Activated naive CD8-positive, alpha-beta T cell treated with anti-CD3 and anti-CD28 coated beads, Interleukin-2, amount 50 U/mL, for 24 hours (primary cell): ENCODE measurements around the gene PRDM16.

Source experiments
- ATAC-seq: fragments of 150-1000 bp; cut with Tn5 transposase; one replicate; pipeline ENCODE4 v1.10.0; 2021
- DNase-seq: peaks from one replicate; pipeline ENCODE4 v3.0.0; 2021
- H3K27ac Mint-ChIP-seq: one replicate; pipeline ENCODE4 v1.8.0; 2021; ENCODE audit warnings: mild to moderate bottlenecking, mixed read lengths
- H3K27me3 Mint-ChIP-seq: one replicate; pipeline ENCODE4 v1.8.0; 2021; ENCODE audit warnings: mixed read lengths
- H3K36me3 Mint-ChIP-seq: one replicate; pipeline ENCODE4 v1.8.0; 2021; ENCODE audit warnings: low read depth, mixed read lengths
- H3K4me1 Mint-ChIP-seq: one replicate; pipeline ENCODE4 v1.8.0; 2021; ENCODE audit warnings: mixed read lengths
- H3K4me3 Mint-ChIP-seq: one replicate; pipeline ENCODE4 v1.8.0; 2021; ENCODE audit warnings: mild to moderate bottlenecking, moderate library complexity, mixed read lengths
- H3K9me3 Mint-ChIP-seq: one replicate; pipeline ENCODE4 v1.8.0; 2021; ENCODE audit warnings: mixed read lengths

PRDM16 gene

GRCh38 chr1:3217181-3217641 is 148.2 kb downstream of the PRDM16 start:
- H3K4me3 Mint-ChIP-seq = no peak overlapping the region
- no peaks in the 10 kb centered on the region for H3K27me3 Mint-ChIP-seq
- no peaks in the 10 kb centered on the region for H3K9me3 Mint-ChIP-seq
- no peaks in the 10 kb centered on the region for H3K36me3 Mint-ChIP-seq
- no peak overlapping the region for H3K27ac Mint-ChIP-seq
- no peak for ATAC-seq
- DNase-seq = no peak
- peaks cover 2% of the 10 kb centered on the region for H3K4me1 Mint-ChIP-seq

- Mint-ChIP-seq H3K9me3 (no peaks in the 10 kb centered on the region), H3K27ac (no peak overlapping the region), H3K36me3 (no peaks in the 10 kb centered on the region), H3K4me3 (no peak overlapping the region), H3K27me3 (no peaks in the 10 kb centered on the region), H3K4me1 (peaks cover 2% of the 10 kb centered on the region)
- ATAC-seq (no peak), DNase-seq (no peak)
Observed at GRCh38 chr1:3217979-3218679, 149.1 kb downstream of the PRDM16 start.

- ATAC-seq (no peak), DNase-seq (no peak)
- Mint-ChIP-seq H3K27me3 (no peaks in the 10 kb centered on the region), H3K4me3 (no peak overlapping the region), H3K9me3 (no peaks in the 10 kb centered on the region), H3K36me3 (no peaks in the 10 kb centered on the region), H3K27ac (no peak overlapping the region), H3K4me1 (peaks cover 2% of the 10 kb centered on the region)
Observed at GRCh38 chr1:3219005-3219790, 150.2 kb downstream of the PRDM16 start.

GRCh38 chr1:3219791-3220467 is 150.9 kb downstream of the PRDM16 start:
- no peaks in the 10 kb centered on the region for H3K9me3 Mint-ChIP-seq
- no peaks in the 10 kb centered on the region for H3K27me3 Mint-ChIP-seq
- no peak for ATAC-seq
- no peak overlapping the region for H3K4me3 Mint-ChIP-seq
- H3K36me3 Mint-ChIP-seq = no peaks in the 10 kb centered on the region
- peaks cover 2% of the 10 kb centered on the region for H3K4me1 Mint-ChIP-seq
- H3K27ac Mint-ChIP-seq = no peak overlapping the region
- DNase-seq = no peak

GRCh38 chr1:3221112-3222041 is 152.4 kb downstream of the PRDM16 start:
- ATAC-seq (no peak), DNase-seq (no peak)
- Mint-ChIP-seq H3K27ac (no peak overlapping the region), H3K36me3 (no peaks in the 10 kb centered on the region), H3K9me3 (no peaks in the 10 kb centered on the region), H3K27me3 (no peaks in the 10 kb centered on the region), H3K4me1 (peaks cover 2% of the 10 kb centered on the region), H3K4me3 (no peak overlapping the region)

GRCh38 chr1:3222042-3222692 is 153.2 kb downstream of the PRDM16 start:
- Mint-ChIP-seq H3K36me3 (no peaks in the 10 kb centered on the region), H3K4me1 (peaks cover 2% of the 10 kb centered on the region), H3K27me3 (no peaks in the 10 kb centered on the region), H3K9me3 (no peaks in the 10 kb centered on the region), H3K27ac (no peak overlapping the region), H3K4me3 (no peak overlapping the region)
- DNase-seq (no peak), ATAC-seq (no peak)

- H3K27me3 Mint-ChIP-seq = no peaks in the 10 kb centered on the region
- no peak overlapping the region for H3K4me3 Mint-ChIP-seq
- H3K36me3 Mint-ChIP-seq = no peaks in the 10 kb centered on the region
- ATAC-seq (no peak), DNase-seq (no peak)
- peaks cover 2% of the 10 kb centered on the region for H3K4me1 Mint-ChIP-seq
- H3K9me3 Mint-ChIP-seq = no peaks in the 10 kb centered on the region
- H3K27ac Mint-ChIP-seq = no peak overlapping the region
Observed at GRCh38 chr1:3225661-3226060, 156.7 kb downstream of the PRDM16 start.

GRCh38 chr1:3226191-3226590 is 157.2 kb downstream of the PRDM16 start:
- no peak overlapping the region for H3K27ac Mint-ChIP-seq
- no peaks in the 10 kb centered on the region for H3K27me3 Mint-ChIP-seq
- H3K36me3 Mint-ChIP-seq = no peaks in the 10 kb centered on the region
- H3K4me1 Mint-ChIP-seq = peaks cover 2% of the 10 kb centered on the region
- ATAC-seq (no peak), DNase-seq (no peak)
- no peak overlapping the region for H3K4me3 Mint-ChIP-seq
- H3K9me3 Mint-ChIP-seq = no peaks in the 10 kb centered on the region

- DNase-seq (no peak), ATAC-seq (no peak)
- Mint-ChIP-seq H3K9me3 (no peaks in the 10 kb centered on the region), H3K27me3 (no peaks in the 10 kb centered on the region), H3K4me1 (peaks cover under 1% of the 10 kb centered on the region), H3K36me3 (no peaks in the 10 kb centered on the region), H3K27ac (no peak overlapping the region), H3K4me3 (no peak overlapping the region)
Observed at GRCh38 chr1:3226701-3227350, 157.8 kb downstream of the PRDM16 start.

- no peak for ATAC-seq
- no peak overlapping the region for H3K4me3 Mint-ChIP-seq
Observed at GRCh38 chr1:3227351-3227704, 158.3 kb downstream of the PRDM16 start.

GRCh38 chr1:3227893-3228292 is 158.9 kb downstream of the PRDM16 start:
- Mint-ChIP-seq H3K4me1 (no peaks in the 10 kb centered on the region), H3K36me3 (no peaks in the 10 kb centered on the region), H3K27me3 (no peaks in the 10 kb centered on the region), H3K27ac (no peak overlapping the region), H3K4me3 (no peak overlapping the region), H3K9me3 (no peaks in the 10 kb centered on the region)
- DNase-seq (no peak), ATAC-seq (no peak)

More at GRCh38 chr1:3227351-3227704, 158.3 kb downstream of the PRDM16 start:
- no peaks in the 10 kb centered on the region for H3K9me3 Mint-ChIP-seq
- DNase-seq = no peak
- H3K27ac Mint-ChIP-seq = no peak overlapping the region
- H3K27me3 Mint-ChIP-seq = no peaks in the 10 kb centered on the region
- no peaks in the 10 kb centered on the region for H3K4me1 Mint-ChIP-seq
- H3K36me3 Mint-ChIP-seq = no peaks in the 10 kb centered on the region

- H3K27ac Mint-ChIP-seq = no peak overlapping the region
- no peaks in the 10 kb centered on the region for H3K9me3 Mint-ChIP-seq
- H3K4me1 Mint-ChIP-seq = no peaks in the 10 kb centered on the region
- no peaks in the 10 kb centered on the region for H3K27me3 Mint-ChIP-seq
- no peaks in the 10 kb centered on the region for H3K36me3 Mint-ChIP-seq
- no peak for ATAC-seq
- DNase-seq = no peak
- H3K4me3 Mint-ChIP-seq = no peak overlapping the region
Observed at GRCh38 chr1:3229081-3229725, 160.2 kb downstream of the PRDM16 start.

- H3K4me3 Mint-ChIP-seq = no peak overlapping the region
- no peaks in the 10 kb centered on the region for H3K4me1 Mint-ChIP-seq
- H3K9me3 Mint-ChIP-seq = no peaks in the 10 kb centered on the region
Observed at GRCh38 chr1:3230553-3230952, 161.6 kb downstream of the PRDM16 start.

More at GRCh38 chr1:3230553-3230952, 161.6 kb downstream of the PRDM16 start:
- DNase-seq (no peak), ATAC-seq (no peak)
- Mint-ChIP-seq H3K27me3 (no peaks in the 10 kb centered on the region), H3K27ac (no peak overlapping the region), H3K36me3 (no peaks in the 10 kb centered on the region)
